Measurements from ENCODE around the gene FOXK2. TPM values are rescaled to one million over a fixed set of nuclear protein-coding genes. Genes with fewer than 3 reads are reported as not detected.
A peak's percentile ranks its signal among the peaks of the same experiment; 100 is the strongest.
"Not testable (repeated sequence)": the region's sequence is repeated elsewhere in the genome, so short reads cannot be mapped to it uniquely, and the experiment has no call there.

Gene FOXK2
- total and polyA plus RNA-seq, 2 donors (not counting 3 experiments of a cell fraction or from before 2014, with no cell fraction given) = 33.4 to 79.3 TPM

- H4K20me1 ChIP-seq (replicated peaks; ENCODE audit: control insufficient read depth, extremely low read depth, insufficient read depth, low read length); H3K9me3 ChIP-seq (replicated peaks; ENCODE audit: control insufficient read depth, insufficient read depth, low read length); POLR2A ChIA-PET; H2AFZ ChIP-seq (ENCODE audit: low read depth, low read length); BruUV-seq (replicated peaks); FAIRE-seq; H3K36me3 ChIP-seq (ENCODE audit: control insufficient read depth in 2 of 2, extremely low read depth in 1 of 2, insufficient read depth in 2 of 2, low read length in 2 of 2); dilution Hi-C loops (cut with MboI; ENCODE audit: extremely low pct_ligation_motif_present, low sequenced_read_pairs); DNase-seq (ENCODE audit: low read depth, low spot score); H3K9me1 ChIP-seq (replicated peaks; ENCODE audit: control insufficient read depth, extremely low read depth, insufficient read depth, low read length); H3K27me3 ChIP-seq (ENCODE audit: control insufficient read depth in 2 of 2, insufficient read depth in 2 of 2, low read length in 2 of 2); H3K4me3 ChIP-seq (replicated peaks in 1 of 3; ENCODE audit: insufficient read depth in 1 of 3, low read depth in 1 of 3, low read length in 3 of 3): not testable (repeated sequence)
- intact Hi-C loops (cut with micrococcal nuclease) = loop anchor here (2.0 kb wide), 2 partner anchors 18 kb away; partner anchors contain the start of gene FOXK2
- Histone ChIP-seq H3K4me1 (ENCODE audit: control insufficient read depth, extremely low read depth, insufficient read depth, low read length) (peaks cover 33% of the 10 kb centered on the region), H3K4me2 (ENCODE audit: insufficient read depth, low read length) (peak overlapping the region; percentile 87), H3K79me2 (ENCODE audit: control insufficient read depth, insufficient read depth, low read length) (peaks cover 89% of the 10 kb centered on the region), H3K9ac (replicated peaks; ENCODE audit: extremely low read depth, insufficient read depth, low read length) (peak overlapping the region; percentile 89), H3K27ac (ENCODE audit: insufficient read depth, low read depth, low read length) (peak overlapping the region; percentile 98)
- CTCF ChIA-PET = interaction anchor here (0.6 to 4.3 kb wide), 8 partner anchors 8 to 578 kb away, joined by 3 to 32 read pairs (median 9); partner anchors contain the start of gene FOXK2
- TF ChIP-seq FOS (IDR thresholded peaks at IDR 0.05; ENCODE audit: borderline replicate concordance, insufficient read depth, low read length) = peak; percentile 17
Observed at GRCh38 chr17:82537228-82537627, 17.7 kb downstream of the FOXK2 start.

DNA sequence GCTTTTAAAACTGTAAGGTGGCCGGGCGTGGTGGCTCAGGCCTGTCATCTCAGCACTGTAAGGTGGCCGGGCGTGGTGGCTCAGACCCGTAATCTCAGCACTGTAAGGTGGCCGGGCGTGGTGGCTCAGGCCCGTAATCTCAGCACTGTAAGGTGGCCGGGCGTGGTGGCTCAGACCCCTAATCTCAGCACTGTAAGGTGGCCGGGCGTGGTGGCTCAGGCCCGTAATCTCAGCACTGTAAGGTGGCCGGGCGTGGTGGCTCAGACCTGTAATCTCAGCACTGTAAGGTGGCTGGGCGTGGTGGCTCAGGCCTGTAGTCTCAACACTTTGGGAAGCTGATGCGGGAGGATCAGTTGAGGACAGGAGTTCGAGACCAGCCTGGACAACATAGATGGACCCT, 19.5 kb downstream of the FOXK2 start:
- H3K27me3 ChIP-seq (ENCODE audit: control insufficient read depth in 2 of 2, insufficient read depth in 2 of 2, low read length in 2 of 2); intact Hi-C loops (cut with micrococcal nuclease); DNase-seq (ENCODE audit: low read depth, low spot score); H3K27ac ChIP-seq (ENCODE audit: insufficient read depth, low read depth, low read length); H4K20me1 ChIP-seq (replicated peaks; ENCODE audit: control insufficient read depth, extremely low read depth, insufficient read depth, low read length); H2AFZ ChIP-seq (ENCODE audit: low read depth, low read length); H3K9ac ChIP-seq (replicated peaks; ENCODE audit: extremely low read depth, insufficient read depth, low read length); FAIRE-seq; H3K9me3 ChIP-seq (replicated peaks; ENCODE audit: control insufficient read depth, insufficient read depth, low read length); H3K36me3 ChIP-seq (ENCODE audit: control insufficient read depth in 2 of 2, extremely low read depth in 1 of 2, insufficient read depth in 2 of 2, low read length in 2 of 2); dilution Hi-C loops (cut with MboI; ENCODE audit: extremely low pct_ligation_motif_present, low sequenced_read_pairs); H3K4me3 ChIP-seq (replicated peaks in 1 of 3; ENCODE audit: insufficient read depth in 1 of 3, low read depth in 1 of 3, low read length in 3 of 3); H3K9me1 ChIP-seq (replicated peaks; ENCODE audit: control insufficient read depth, extremely low read depth, insufficient read depth, low read length); BruUV-seq (replicated peaks); H3K4me2 ChIP-seq (ENCODE audit: insufficient read depth, low read length): not testable (repeated sequence)
- CTCF ChIA-PET = interaction anchor here (0.6 kb wide), 1 partner anchor 44 kb away, joined by 3 read pairs; no protein-coding TSS in a partner anchor
- peaks cover 33% of the 10 kb centered on the region for H3K4me1 ChIP-seq (ENCODE audit: control insufficient read depth, extremely low read depth, insufficient read depth, low read length)
- POLR2A ChIA-PET = interaction anchor here (0.6 kb wide), 1 partner anchor 9 kb away, joined by 10 read pairs; no protein-coding TSS in a partner anchor
- H3K79me2 ChIP-seq (ENCODE audit: control insufficient read depth, insufficient read depth, low read length) = peaks cover 88% of the 10 kb centered on the region

Data from endothelial cell of umbilical vein (primary cell).